HL-60 (cell line): ENCODE data around the gene SPATS2.
"Not testable (repeated sequence)": the region's sequence is repeated elsewhere in the genome, so short reads cannot be mapped to it uniquely, and the experiment has no call there.

Experiments used
- DNase-seq, 2 experiments: peaks; one replicate each; pipeline ENCODE4 v3.0.0-alpha.2; 2010 to 2020; ENCODE audit warnings: low read depth in 1 of 2, low spot score in 1 of 2
- H3K27ac ChIP-seq: fragments of 250-450 bp; sonication (Bioruptor Pico); replicated peaks from 2 replicates; pipeline ENCODE4 v1.5.1; 2020; ENCODE audit warnings: mild to moderate bottlenecking, moderate library complexity
- H3K27me3 ChIP-seq: fragments of 250-450 bp; sonication (Bioruptor Pico); 2 replicates; pipeline ENCODE4 v1.5.1; 2021; ENCODE audit warnings: mild to moderate bottlenecking, moderate library complexity; ENCODE audit not compliant: insufficient read depth, poor library complexity, severe bottlenecking
- H3K4me3 ChIP-seq: replicated peaks from 2 replicates; pipeline ENCODE4 v1.5.1; 2011; ENCODE audit warnings: mild to moderate bottlenecking, control low read depth, low read length; ENCODE audit not compliant: insufficient read depth
- CTCF ChIP-seq: IDR thresholded peaks from one replicate; pipeline ENCODE4 v1.5.1; 2011; ENCODE audit warnings: low read length, control low read depth, inconsistent platforms; ENCODE audit not compliant: insufficient read depth
- GABPA ChIP-seq: IDR thresholded peaks from 2 replicates; pipeline ENCODE4 v1.6.1; 2012; ENCODE audit warnings: low read depth
- POLR2AphosphoS5 ChIP-seq: IDR thresholded peaks from 2 replicates; pipeline ENCODE4 v1.6.1; 2012; ENCODE audit warnings: low read depth
- SPI1 ChIP-seq: IDR thresholded peaks from 2 replicates; pipeline ENCODE4 v1.6.1; 2012; ENCODE audit warnings: low read depth, mild to moderate bottlenecking, borderline replicate concordance
- TF ChIP-seq, protein P1 (sequence below): IDR thresholded peaks from 2 replicates; pipeline ENCODE4 v1.6.1; 2012; ENCODE audit warnings: low read depth; ENCODE audit not compliant: insufficient replicate concordance

The SPATS2 gene

DNA sequence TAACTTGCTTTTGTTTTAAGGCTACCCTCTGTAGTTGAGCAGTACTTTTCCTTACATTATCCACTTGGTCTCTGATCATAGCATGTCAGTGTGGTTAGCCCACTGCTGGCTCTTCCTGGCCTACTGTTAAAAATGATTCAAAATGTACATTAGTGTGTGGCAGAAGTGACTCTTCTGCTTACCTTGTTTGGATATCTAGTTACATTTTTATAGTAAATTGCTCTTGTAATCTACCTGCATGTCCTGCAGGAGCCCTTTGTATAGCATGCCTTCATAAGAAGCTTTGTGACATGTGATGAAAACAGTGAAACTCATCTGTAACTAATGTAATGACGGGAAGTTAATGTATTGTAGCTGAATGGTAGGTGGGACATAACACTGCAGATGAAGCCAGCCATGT, 8.1 kb downstream of the SPATS2 start:
- H3K27ac ChIP-seq: no peak overlapping the region
- H3K27me3 ChIP-seq: no peaks in the 10 kb centered on the region
- DNase-seq: no peak
- H3K4me3 ChIP-seq: no peak overlapping the region
- TF ChIP-seq GABPA (no peak), SPI1 (no peak), CTCF (no peak), POLR2AphosphoS5 (no peak)
- TF ChIP-seq, protein P1, sequence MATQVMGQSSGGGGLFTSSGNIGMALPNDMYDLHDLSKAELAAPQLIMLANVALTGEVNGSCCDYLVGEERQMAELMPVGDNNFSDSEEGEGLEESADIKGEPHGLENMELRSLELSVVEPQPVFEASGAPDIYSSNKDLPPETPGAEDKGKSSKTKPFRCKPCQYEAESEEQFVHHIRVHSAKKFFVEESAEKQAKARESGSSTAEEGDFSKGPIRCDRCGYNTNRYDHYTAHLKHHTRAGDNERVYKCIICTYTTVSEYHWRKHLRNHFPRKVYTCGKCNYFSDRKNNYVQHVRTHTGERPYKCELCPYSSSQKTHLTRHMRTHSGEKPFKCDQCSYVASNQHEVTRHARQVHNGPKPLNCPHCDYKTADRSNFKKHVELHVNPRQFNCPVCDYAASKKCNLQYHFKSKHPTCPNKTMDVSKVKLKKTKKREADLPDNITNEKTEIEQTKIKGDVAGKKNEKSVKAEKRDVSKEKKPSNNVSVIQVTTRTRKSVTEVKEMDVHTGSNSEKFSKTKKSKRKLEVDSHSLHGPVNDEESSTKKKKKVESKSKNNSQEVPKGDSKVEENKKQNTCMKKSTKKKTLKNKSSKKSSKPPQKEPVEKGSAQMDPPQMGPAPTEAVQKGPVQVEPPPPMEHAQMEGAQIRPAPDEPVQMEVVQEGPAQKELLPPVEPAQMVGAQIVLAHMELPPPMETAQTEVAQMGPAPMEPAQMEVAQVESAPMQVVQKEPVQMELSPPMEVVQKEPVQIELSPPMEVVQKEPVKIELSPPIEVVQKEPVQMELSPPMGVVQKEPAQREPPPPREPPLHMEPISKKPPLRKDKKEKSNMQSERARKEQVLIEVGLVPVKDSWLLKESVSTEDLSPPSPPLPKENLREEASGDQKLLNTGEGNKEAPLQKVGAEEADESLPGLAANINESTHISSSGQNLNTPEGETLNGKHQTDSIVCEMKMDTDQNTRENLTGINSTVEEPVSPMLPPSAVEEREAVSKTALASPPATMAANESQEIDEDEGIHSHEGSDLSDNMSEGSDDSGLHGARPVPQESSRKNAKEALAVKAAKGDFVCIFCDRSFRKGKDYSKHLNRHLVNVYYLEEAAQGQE: no peak

DNA sequence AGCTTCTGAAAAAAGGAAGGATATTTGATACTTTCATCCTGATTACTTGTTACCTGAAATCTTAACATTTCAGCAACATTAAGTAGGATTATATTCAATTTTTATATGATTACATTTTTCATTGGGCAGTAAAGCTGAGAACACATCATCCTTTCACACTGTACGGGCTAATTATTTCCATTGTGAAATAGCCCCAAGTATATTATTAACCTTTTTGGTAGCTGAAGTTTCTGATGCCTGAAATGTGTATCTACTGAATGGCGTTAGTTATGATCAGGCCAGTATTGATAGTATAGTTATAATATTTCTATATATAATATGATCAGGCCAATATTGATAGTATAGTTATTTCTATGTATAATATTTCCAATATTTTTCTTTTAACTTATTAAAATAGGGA, 10.1 kb downstream of the SPATS2 start:
- H3K4me3 ChIP-seq: no peak overlapping the region
- no peak for DNase-seq
- no peak for TF ChIP-seq CTCF
- TF ChIP-seq SPI1: no peak
- TF ChIP-seq, protein P1: no peak
- TF ChIP-seq POLR2AphosphoS5: no peak
- no peak for TF ChIP-seq GABPA
- no peak overlapping the region for H3K27ac ChIP-seq
- no peaks in the 10 kb centered on the region for H3K27me3 ChIP-seq

DNA sequence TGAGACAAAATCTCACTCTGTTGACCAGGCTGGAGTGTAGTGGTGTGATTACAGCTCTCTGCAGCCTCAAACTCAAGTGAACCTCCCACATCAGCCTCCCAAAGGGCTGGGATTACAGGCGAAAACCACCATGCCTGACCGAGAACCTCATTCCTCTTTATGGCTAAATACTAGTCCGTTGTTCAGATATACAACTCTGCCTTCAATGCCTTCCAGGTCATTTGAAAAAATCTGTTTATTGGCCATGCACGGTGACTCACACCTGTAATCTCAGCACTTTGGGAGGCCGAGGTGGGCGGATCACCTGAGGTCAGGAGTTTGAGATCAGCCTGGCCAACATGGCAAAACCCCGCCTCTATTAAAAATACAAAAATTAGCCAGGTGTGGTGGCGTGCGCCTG, 12.9 kb downstream of the SPATS2 start:
- not testable (repeated sequence) for DNase-seq, H3K27ac ChIP-seq, H3K27me3 ChIP-seq, H3K4me3 ChIP-seq

GRCh38 chr12:49388682-49389386, 21.6 kb downstream of the SPATS2 start:
- TF ChIP-seq CTCF: no peak
- TF ChIP-seq GABPA: no peak
- TF ChIP-seq POLR2AphosphoS5: no peak
- TF ChIP-seq SPI1: no peak
- TF ChIP-seq, protein P1: no peak
- H3K27me3 ChIP-seq: no peaks in the 10 kb centered on the region
- H3K27ac ChIP-seq: no peak overlapping the region
- no peak overlapping the region for H3K4me3 ChIP-seq
- no peak for DNase-seq
